ENCODE data around the gene LIPE.

GRCh38 chr19:42397263-42398166, 29.7 kb downstream of the LIPE start:
- TF ChIP-seq CTCF (IDR thresholded peaks at IDR 0.05) (no peak), POLR2A (IDR thresholded peaks at IDR 0.05) (no peak), POLR2AphosphoS5 (IDR thresholded peaks at IDR 0.05) (no peak)
